NCI-H1436 (cell line): Measurements from ENCODE around the gene ZNF253.
"Not testable (repeated sequence)": the region's sequence is repeated elsewhere in the genome, so short reads cannot be mapped to it uniquely, and the experiment has no call there.

Experiments
- DNase-seq: peaks from one replicate; lab custom pipeline; 2025; lab: John Stamatoyannopoulos, UW

Gene ZNF253

GRCh38 chr19:19900139-19900728 lies 34.6 kb downstream of the ZNF253 start:
- no peak for DNase-seq

- DNase-seq, result peak; percentile 96
Measured at GRCh38 chr19:19900729-19901444, 35.2 kb downstream of the ZNF253 start, which contains the start of gene ZNF93. Gene ZNF93, plus strand, starts transcription at chr19:19900946. Its CDS starts 143 bp downstream, at chr19:19901089.

- not testable (repeated sequence) for DNase-seq
Measured at GRCh38 chr19:19907551-19907950, 41.9 kb downstream of the ZNF253 start.

GRCh38 chr19:19909654-19910053 lies 44.0 kb downstream of the ZNF253 start:
- DNase-seq, result no peak

DNA sequence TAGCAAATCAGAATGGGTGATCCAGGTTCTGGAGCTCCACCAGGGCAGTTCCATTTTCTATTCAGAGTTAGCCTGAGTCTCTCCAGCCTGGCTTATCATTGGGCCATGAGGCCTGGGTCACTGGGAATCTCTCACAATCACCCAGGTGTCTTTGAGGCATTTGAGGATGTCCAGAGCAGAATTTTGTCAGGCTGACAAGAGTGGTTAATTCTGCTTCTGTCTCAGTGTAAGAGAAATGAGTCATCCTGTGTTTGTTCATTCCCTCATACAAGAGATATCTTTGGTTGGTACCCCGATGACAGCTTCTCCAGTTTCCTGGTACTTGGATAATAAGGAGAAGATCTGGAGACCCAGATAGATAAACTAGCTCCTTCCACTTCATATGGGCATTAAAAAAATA lies 45.5 kb downstream of the ZNF253 start:
- no peak for DNase-seq

DNA sequence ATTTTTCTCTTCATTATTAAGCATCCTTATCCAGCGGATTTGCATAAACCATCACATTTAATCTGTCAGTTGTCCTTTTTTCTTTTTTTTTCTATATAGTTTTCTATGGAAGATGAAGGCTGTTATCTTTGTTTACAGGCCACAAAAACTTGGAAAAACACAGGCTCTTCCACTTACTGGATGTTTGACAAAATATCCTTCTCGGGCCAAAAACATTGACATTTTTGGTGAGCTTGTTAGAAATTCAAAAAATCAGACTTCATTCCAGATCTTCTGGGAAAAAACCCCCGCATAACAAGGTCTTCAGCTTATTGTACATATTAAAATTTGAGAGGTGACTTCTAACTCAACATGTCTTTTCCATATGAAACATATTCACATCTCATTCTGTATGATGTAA lies 48.9 kb downstream of the ZNF253 start:
- DNase-seq, result no peak

GRCh38 chr19:19930417-19930816 lies 64.7 kb downstream of the ZNF253 start:
- DNase-seq, result not testable (repeated sequence)

- DNase-seq, result not testable (repeated sequence)
Measured at GRCh38 chr19:19933432-19934314, 68.0 kb downstream of the ZNF253 start.

DNA sequence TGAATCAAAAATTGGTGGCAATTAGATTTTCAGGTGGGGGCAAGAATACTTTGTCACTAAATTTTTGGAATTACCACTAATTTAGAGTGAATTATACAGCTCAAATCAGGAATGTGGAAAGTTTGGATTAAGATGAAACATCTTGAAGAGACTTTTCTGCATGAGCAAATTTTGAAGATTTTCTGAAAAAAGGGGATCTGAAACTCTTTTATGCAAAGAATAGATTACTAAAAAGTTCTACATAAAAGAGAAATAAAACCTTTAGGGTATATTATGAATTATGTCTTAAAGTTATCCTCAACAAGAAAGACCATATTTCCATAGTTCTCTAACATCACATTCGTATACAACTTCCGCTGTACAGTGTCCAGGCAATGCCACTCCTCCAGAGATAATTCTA lies 71.7 kb downstream of the ZNF253 start:
- DNase-seq, result no peak

DNA sequence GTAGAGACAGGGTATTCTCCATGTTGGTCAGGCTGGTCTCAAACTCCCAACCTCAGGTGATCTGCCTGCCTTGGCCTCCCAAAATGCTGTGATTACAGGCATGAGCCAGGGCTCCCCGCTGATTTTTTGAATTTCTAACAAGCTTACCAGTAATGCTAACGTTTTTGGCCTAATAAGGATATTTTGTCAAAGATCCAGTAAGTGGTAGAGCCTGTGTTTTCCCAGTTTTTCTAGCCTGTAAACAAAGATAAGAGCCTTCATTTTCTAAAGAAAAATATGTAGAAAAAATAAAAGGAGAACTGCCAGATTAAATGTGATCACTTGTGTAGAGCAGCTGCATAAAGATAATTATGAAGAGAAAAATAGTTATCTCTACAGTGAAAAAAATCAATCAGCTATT lies 72.8 kb downstream of the ZNF253 start:
- DNase-seq, result no peak

GRCh38 chr19:19943848-19944582 lies 78.3 kb downstream of the ZNF253 start:
- DNase-seq, result no peak
